KMS-11 (cell line): ENCODE data around the gene ASCL5.

Experiments used
- H2AFZ ChIP-seq: fragments of 200-600 bp; sonication (generic); 2 replicates; pipeline ENCODE4 v1.6.1; 2016; ENCODE audit warnings: antibody characterized with exemption, mixed run types, low read depth
- H3K27ac ChIP-seq: fragments of 200-600 bp; sonication (generic); 2 replicates; pipeline ENCODE4 v1.6.1; 2016; ENCODE audit warnings: mild to moderate bottlenecking, mixed run types
- H3K27me3 ChIP-seq: fragments of 200-600 bp; sonication (generic); 2 replicates; pipeline ENCODE4 v1.6.1; 2017; ENCODE audit warnings: mild to moderate bottlenecking, low read depth, mixed run types, moderate library complexity; ENCODE audit not compliant: insufficient read depth
- H3K36me3 ChIP-seq: fragments of 200-600 bp; sonication (generic); 2 replicates; pipeline ENCODE4 v1.6.1; 2017; ENCODE audit warnings: mild to moderate bottlenecking, mixed run types; ENCODE audit not compliant: insufficient read depth
- H3K4me1 ChIP-seq: fragments of 200-600 bp; sonication (generic); 2 replicates; pipeline ENCODE4 v1.6.1; 2016; ENCODE audit warnings: mild to moderate bottlenecking, low read depth, mixed run types; ENCODE audit not compliant: poor library complexity, severe bottlenecking
- H3K4me2 ChIP-seq: fragments of 200-600 bp; sonication (generic); 2 replicates; pipeline ENCODE4 v1.7.0; 2016; ENCODE audit warnings: mild to moderate bottlenecking, mixed run types
- H3K4me3 ChIP-seq: fragments of 200-600 bp; sonication (generic); IDR thresholded peaks from 2 replicates; pipeline ENCODE4 v1.6.1; 2017; ENCODE audit warnings: low read depth, low read length, mixed read lengths; ENCODE audit not compliant: insufficient read depth
- H3K79me2 ChIP-seq: fragments of 200-600 bp; sonication (generic); 2 replicates; pipeline ENCODE4 v1.6.1; 2016; ENCODE audit warnings: low read depth, mixed run types; ENCODE audit not compliant: insufficient read depth
- H3K9ac ChIP-seq: fragments of 200-600 bp; sonication (generic); 2 replicates; pipeline ENCODE4 v1.6.1; 2016; ENCODE audit warnings: mild to moderate bottlenecking, mixed run types
- H4K20me1 ChIP-seq: fragments of 200-600 bp; sonication (generic); 2 replicates; pipeline ENCODE4 v1.6.1; 2016; ENCODE audit warnings: mild to moderate bottlenecking, mixed run types; ENCODE audit not compliant: insufficient read depth
- TF ChIP-seq, protein P1 (sequence below): fragments of 200-600 bp; sonication (generic); conservative IDR thresholded peaks from 2 replicates; pipeline ENCODE4 v1.6.1; 2017; ENCODE audit warnings: low read depth, mild to moderate bottlenecking, antibody characterized with exemption, low read length, moderate library complexity, mixed read lengths

The ASCL5 gene

DNA sequence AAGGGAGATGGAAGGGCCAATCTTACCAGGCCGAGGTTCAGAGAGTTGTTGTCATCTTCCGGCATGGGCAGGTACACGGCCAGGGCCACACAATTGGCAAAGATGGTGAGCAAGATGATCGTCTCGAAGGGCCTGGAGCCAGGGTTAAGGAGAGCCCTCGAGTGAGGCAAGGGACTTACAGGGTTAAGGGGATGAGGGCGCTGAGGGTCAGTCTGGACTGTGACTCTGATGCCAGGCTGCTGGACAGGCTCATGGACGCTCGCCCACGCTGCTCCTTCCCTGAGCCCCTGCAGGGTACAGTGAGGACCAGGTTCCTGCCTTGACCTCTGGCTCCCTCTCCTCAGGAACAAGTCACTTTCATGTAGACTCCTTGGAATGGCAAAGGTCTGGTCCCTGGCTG is 16.8 kb downstream of the ASCL5 start:
- Histone ChIP-seq H4K20me1 (no peaks in the 10 kb centered on the region), H3K27ac (no peak overlapping the region), H3K27me3 (no peaks in the 10 kb centered on the region)

DNA sequence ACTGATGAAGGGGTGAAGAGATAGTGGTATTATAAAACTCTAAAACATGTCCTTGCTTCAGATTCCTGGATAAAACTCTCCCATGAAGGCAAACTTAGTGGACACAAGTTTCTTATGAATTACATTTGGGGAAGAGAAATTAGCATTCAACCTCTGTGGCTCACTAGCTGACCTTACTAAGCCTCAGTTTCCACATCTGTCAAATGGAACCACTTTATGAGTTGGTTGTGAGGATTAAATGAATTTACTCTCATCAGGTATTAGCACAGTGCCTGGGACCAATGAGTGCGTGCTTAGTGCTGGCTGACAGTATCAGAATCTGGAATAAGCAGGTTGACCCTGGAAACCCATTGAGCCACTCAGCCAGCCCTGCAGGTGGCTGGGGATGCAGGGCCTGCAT is 17.3 kb downstream of the ASCL5 start:
- Histone ChIP-seq H3K27ac (no peak overlapping the region), H3K79me2 (no peaks in the 10 kb centered on the region), H3K9ac (no peak overlapping the region), H3K27me3 (no peaks in the 10 kb centered on the region), H4K20me1 (no peaks in the 10 kb centered on the region), H3K4me3 (no peak overlapping the region), H3K4me1 (peaks cover 5% of the 10 kb centered on the region), H3K4me2 (no peak overlapping the region), H3K36me3 (no peaks in the 10 kb centered on the region), H2AFZ (no peak overlapping the region)
- TF ChIP-seq, protein P1, sequence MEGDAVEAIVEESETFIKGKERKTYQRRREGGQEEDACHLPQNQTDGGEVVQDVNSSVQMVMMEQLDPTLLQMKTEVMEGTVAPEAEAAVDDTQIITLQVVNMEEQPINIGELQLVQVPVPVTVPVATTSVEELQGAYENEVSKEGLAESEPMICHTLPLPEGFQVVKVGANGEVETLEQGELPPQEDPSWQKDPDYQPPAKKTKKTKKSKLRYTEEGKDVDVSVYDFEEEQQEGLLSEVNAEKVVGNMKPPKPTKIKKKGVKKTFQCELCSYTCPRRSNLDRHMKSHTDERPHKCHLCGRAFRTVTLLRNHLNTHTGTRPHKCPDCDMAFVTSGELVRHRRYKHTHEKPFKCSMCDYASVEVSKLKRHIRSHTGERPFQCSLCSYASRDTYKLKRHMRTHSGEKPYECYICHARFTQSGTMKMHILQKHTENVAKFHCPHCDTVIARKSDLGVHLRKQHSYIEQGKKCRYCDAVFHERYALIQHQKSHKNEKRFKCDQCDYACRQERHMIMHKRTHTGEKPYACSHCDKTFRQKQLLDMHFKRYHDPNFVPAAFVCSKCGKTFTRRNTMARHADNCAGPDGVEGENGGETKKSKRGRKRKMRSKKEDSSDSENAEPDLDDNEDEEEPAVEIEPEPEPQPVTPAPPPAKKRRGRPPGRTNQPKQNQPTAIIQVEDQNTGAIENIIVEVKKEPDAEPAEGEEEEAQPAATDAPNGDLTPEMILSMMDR = no peak

More for the DNA sequence above, 16.8 kb downstream of the ASCL5 start:
- peaks cover 5% of the 10 kb centered on the region for H3K4me1 ChIP-seq
- H3K4me2 ChIP-seq = no peak overlapping the region
- H3K4me3 ChIP-seq = no peak overlapping the region
- H3K9ac ChIP-seq = no peak overlapping the region
- no peak overlapping the region for H2AFZ ChIP-seq
- no peaks in the 10 kb centered on the region for H3K79me2 ChIP-seq
- no peaks in the 10 kb centered on the region for H3K36me3 ChIP-seq
- TF ChIP-seq, protein P1 = no peak

- Histone ChIP-seq H4K20me1 (no peaks in the 10 kb centered on the region), H3K27ac (no peak overlapping the region), H3K9ac (no peak overlapping the region), H3K4me1 (peaks cover under 1% of the 10 kb centered on the region), H3K36me3 (no peaks in the 10 kb centered on the region), H3K79me2 (no peaks in the 10 kb centered on the region), H3K4me3 (no peak overlapping the region), H3K4me2 (no peak overlapping the region), H3K27me3 (no peaks in the 10 kb centered on the region), H2AFZ (no peak overlapping the region)
- TF ChIP-seq, protein P1 = no peak
Observed at GRCh38 chr1:201108614-201109013, 18.4 kb downstream of the ASCL5 start.

DNA sequence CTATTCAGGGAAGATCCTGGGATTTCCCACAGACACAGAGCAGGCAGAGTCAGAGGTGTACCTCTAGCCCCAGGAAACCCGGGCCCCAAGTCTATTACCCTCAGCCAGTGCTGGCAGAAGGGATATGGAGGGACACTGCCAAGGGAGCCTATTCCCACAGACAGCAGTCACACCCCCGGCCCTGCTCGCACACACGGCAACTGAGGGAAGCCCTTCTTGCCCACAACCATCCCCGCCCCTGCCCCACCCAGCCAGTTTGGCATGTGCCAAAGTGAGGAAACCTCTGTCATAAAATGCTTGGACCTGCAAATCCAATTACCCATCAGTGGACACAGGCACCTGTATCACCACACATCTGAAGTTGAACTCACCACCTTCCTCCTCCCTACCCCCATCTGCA is 21.3 kb downstream of the ASCL5 start:
- H3K79me2 ChIP-seq = no peaks in the 10 kb centered on the region
- TF ChIP-seq, protein P1 = no peak
- no peaks in the 10 kb centered on the region for H3K27me3 ChIP-seq
- no peak overlapping the region for H3K27ac ChIP-seq
- H2AFZ ChIP-seq = no peak overlapping the region
- H3K4me2 ChIP-seq = no peak overlapping the region
- H3K4me1 ChIP-seq = no peaks in the 10 kb centered on the region
- no peaks in the 10 kb centered on the region for H3K36me3 ChIP-seq
- no peak overlapping the region for H3K9ac ChIP-seq
- no peak overlapping the region for H3K4me3 ChIP-seq
- no peaks in the 10 kb centered on the region for H4K20me1 ChIP-seq
